Measurements from ENCODE around the gene NDUFS7.
"Not testable (repeated sequence)": the region's sequence is repeated elsewhere in the genome, so short reads cannot be mapped to it uniquely, and the experiment has no call there.

NDUFS7 gene

DNA sequence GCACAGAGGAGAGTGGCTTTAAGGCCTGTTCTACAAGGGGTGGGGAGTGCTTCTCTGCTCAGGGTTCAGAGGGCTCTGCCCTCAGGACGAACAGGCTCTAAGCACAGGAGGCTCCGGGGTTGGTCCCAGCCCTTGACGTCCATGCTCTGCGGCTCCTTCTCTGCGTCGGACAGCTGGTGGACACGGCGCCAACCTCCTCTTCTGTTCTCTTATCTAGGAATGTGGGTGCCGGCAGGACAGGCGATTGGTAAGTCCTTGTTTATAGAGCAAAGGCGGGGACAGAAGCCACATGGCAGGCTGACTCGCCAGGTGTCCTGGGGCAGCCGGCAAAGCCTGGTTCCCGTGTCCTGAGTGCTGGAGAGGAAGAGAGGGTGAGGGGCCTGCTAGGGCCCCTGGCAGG lies 46.0 kb downstream of the NDUFS7 start:
- no peak for DNase-seq (ENCODE audit: low read depth in 3 of 3, low spot score in 1 of 3)

DNA sequence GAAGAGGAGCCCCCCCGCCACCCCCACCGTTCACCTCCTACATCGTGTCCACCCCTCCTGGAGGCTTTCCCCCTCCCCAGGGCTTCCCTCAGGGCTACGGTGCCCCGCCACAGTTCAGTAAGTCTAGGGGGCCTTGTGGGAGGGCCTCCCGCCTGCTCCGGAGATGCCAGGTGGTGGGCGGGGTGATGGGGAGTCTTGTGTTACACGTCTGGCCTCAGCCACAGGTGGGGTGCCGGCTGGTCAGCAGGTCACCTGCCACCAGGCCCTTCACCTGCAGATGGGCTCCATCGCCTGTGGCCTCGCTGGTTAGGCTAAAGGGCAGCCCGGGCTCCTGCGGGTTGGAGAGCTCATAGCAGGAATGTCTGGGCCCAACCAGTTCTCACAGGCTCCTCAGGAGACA lies 46.5 kb downstream of the NDUFS7 start:
- DNase-seq (ENCODE audit: low read depth in 3 of 3, low spot score in 1 of 3), result no peak

DNA sequence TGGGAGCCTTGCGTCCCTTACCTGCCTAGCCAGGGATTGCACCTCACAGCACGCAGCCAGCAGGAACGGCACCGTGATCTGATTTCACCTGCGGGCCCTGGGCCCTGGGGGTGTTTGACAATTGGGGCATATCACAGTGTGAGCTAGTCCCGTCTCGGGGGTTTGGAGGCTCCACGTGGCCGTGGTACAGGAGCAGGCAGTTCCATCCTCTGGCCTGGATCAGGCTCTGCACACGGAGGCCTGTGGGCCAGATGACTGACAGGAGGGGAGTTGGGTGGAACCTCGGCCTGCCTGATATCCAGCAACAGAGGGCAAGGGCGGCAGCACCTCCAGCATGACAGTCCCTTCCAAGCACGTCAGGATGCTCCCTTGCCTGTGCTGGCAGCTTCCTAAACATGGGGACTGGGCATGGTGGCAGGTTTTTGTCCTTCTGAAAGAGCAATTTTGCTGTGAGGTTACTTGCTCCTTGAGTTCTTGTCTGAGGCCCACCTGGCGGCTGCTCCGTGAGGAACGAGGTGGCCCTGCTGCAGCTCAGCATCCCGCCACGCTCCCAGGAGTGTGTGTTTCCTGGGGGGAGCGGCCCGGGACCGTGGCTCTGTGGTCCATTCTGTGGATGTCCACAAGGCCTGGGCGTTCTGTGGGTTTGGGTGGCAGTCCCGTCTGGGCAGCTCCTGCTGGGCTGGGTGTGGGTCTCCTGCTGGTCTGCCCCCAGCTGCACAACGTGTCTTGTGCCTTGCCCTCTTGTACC lies 48.2 kb downstream of the NDUFS7 start:
- DNase-seq (ENCODE audit: low read depth in 3 of 3, low spot score in 1 of 3), result no peak

GRCh38 chr19:1432507-1432887 lies 48.8 kb downstream of the NDUFS7 start:
- no peak for DNase-seq (ENCODE audit: low read depth in 3 of 3, low spot score in 1 of 3)

DNA sequence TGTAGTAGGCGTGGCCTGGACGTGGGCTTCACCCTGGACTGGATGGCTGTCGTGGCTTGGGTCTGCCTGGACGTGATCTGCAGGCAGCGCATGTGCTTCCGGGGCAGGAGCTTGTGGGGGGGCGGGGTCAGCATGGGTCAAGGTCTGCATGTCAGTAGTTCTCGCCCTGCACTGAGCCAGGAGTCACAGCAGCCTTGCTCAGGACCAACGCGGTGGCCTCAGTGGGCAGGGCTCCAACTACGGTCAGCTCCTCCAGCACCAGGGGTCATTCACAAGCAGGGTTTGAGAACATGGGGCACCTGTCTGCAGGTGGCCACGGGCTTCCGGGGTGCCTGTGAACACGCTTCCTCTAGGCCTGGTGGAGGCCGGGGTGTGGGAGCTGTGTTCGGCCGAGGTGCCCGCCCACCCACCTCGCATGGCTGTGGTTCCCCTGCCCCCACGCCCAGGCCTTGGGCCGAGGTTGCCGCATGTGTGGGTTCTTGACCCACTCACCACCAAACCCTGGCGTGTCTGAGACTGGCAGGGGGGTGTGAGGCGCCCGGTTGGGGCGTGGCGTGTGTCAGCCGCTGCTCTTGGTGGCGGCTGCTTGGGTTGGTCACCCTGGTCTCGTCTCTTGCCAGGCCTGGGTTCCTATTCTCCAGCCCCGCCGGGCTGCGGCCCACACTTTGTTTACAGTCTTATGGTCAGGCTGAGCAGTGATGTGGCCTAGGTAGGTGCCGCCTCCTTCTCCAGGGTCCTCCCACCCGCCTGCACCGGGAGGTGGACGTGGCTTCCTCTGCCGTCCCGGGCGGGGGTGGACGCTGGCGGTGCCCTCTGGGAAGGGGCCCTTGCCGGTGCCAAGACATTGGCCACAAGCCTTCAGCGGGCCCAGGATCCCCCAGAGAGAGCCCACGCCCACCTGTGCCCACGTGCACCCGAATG lies 49.7 kb downstream of the NDUFS7 start:
- DNase-seq (ENCODE audit: low read depth in 3 of 3, low spot score in 1 of 3), result no peak

DNA sequence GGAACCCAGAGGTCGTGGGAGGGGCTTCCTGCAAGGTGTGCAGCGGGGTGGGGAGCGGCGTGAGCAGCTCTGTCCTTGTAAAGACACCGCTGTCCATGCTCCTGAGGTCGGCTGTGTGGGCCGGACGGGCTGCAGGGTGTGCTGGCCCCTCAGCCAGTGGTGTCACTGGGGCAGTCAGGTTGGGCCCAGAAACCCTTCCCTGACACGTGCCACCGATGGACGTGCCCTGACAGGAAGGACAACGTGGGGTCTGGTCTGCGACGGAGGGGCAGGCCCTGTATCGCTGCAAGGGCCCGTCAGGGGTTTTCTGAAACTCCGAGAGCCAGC lies 50.3 kb downstream of the NDUFS7 start:
- DNase-seq (ENCODE audit: low read depth in 3 of 3, low spot score in 1 of 3), result no peak

DNA sequence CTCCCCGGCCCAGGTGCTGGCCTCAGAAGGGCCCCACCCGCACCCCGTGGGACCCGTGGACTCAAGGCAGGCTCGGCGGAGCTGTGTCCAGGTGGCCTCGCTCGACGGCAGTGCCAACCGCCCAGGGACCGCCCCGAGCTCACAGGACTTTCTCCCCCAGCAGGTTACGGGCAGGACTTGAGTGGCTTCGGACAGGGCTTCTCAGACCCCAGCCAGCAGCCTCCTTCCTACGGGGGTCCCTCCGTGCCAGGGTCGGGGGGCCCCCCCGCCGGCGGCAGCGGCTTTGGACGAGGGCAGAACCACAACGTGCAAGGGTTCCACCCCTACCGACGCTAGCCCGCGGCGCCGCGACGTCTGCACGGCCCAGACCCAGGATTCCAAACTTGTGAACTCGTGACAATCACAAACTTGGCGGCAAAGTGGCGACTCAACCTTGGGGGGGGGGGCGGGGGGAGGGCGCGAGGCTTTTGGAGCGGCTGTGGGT lies 50.9 kb downstream of the NDUFS7 start:
- no peak for DNase-seq (ENCODE audit: low read depth in 3 of 3, low spot score in 1 of 3)

GRCh38 chr19:1435378-1435989 lies 51.8 kb downstream of the NDUFS7 start:
- no peak for DNase-seq (ENCODE audit: low read depth in 3 of 3, low spot score in 1 of 3)

DNA sequence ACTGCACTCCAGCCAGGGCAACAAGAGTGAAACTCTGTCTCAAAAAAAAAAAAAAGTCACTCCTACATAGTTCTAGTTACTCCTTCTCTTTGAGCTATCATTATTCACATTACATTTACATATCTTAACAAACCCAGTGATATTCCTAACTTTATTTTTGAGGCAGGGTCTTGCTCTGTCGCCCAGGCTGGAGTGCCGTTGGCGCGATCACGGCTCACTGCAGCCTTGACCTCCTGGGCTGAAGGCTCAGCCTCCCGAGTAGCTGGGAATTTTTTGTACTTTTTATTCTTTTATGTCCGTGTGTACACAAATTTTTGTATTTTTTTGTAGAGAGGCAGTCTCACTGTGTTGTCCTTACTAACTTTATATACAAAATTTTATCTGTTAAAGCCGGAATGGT lies 53.9 kb downstream of the NDUFS7 start:
- no peak for DNase-seq (ENCODE audit: low read depth in 3 of 3, low spot score in 1 of 3)

DNA sequence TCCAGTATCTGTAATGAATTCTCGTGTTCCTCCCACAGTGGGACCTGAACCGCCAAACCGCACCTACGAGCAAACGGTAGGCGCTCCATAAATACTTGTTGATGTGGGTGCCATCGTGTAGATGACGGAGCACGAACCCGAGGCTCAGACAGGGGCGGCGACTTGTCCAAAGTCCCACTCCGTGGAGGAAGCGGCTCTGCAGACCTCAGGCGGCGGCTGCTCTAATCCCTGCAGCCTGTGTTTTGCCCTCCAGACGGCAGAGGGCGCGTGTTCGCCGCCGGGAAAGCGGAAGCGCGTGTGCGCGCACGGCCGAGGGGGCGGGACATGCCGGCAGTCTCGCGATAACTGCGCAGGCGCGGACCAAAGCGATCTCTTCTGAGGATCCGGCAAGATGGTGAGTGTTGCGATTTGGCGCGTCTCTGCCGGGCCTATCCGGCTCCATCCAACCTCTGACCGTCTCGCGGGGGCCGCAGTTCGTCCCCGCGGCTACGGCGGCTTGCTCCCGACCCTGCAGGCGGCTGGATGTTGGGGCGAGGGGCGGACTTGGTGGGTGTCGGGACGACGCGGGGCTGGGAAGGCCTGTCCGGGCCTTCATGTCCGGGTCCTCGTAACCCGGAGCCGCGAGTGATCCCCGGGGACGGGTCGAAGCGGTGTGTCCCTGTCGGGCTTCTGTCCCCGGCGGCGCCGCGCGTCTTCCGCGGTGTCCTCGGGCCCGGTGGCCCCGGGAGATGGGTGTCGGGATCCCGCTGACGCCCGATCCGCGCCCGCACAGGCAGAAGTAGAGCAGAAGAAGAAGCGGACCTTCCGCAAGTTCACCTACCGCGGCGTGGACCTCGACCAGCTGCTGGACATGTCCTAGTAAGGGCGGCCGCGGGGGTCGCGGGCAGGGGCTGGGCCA lies 54.6 kb downstream of the NDUFS7 start, which contains the start of gene RPS15:
TSS of gene RPS15 (plus strand) at position 362 of the 898 bp plus-strand sequence. CDS start at position 392, 30 bp downstream.
- DNase-seq (ENCODE audit: low read depth in 3 of 3, low spot score in 1 of 3), result peak; percentile 91 to 95 (median 94)

- DNase-seq (ENCODE audit: low read depth in 3 of 3, low spot score in 1 of 3), result no peak
Measured at GRCh38 chr19:1438933-1439354, 55.2 kb downstream of the NDUFS7 start.

DNA sequence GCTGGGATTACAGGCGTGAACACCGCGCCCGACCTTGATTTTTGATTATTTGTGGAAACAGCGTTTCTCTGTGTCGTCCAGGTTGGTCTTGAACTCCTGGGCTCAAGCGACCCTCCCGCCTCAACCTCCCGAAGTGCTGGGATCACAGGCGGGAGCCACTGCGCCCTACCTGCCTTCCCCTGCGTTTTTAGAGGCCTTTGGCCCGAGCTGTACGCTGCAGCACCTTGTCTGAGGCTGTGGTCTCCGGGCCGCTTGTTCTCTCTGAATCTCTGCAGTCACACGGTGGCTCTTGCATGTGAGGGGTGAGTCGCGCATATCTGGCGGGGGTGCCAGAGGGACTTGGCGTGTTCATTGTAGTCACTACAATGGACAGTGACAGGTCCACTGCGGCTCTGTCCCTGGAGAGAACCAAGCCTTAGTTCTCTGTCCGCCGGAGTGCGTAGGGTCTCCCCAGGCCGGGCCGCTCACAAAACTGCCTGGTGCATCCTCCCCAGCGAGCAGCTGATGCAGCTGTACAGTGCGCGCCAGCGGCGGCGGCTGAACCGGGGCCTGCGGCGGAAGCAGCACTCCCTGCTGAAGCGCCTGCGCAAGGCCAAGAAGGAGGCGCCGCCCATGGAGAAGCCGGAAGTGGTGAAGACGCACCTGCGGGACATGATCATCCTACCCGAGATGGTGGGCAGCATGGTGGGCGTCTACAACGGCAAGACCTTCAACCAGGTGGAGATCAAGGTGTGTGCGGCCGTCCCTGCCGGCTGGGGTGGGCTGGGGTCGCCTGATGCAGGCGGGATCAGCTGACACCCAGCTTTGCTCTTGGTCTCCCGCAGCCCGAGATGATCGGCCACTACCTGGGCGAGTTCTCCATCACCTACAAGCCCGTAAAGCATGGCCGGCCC lies 56.1 kb downstream of the NDUFS7 start:
- DNase-seq (ENCODE audit: low read depth in 3 of 3, low spot score in 1 of 3), result not testable (repeated sequence)

DNA sequence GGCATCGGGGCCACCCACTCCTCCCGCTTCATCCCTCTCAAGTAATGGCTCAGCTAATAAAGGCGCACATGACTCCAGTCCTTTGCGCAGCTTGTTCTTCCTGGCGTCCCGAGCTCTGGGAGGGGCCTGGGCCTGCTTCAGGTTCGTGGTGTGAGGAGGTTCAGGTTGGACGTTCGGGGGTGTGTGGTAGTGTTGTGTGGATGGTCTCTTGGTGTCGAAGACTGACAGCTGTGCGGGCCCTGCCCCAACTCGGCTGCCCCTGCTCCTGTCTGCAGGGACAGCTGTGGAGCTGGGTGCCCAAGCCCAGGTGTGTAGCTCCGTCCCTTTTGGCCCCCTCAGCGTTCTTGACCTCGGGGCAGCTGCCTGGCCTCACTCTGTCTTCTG lies 56.7 kb downstream of the NDUFS7 start:
- DNase-seq (ENCODE audit: low read depth in 3 of 3, low spot score in 1 of 3), result no peak

DNA sequence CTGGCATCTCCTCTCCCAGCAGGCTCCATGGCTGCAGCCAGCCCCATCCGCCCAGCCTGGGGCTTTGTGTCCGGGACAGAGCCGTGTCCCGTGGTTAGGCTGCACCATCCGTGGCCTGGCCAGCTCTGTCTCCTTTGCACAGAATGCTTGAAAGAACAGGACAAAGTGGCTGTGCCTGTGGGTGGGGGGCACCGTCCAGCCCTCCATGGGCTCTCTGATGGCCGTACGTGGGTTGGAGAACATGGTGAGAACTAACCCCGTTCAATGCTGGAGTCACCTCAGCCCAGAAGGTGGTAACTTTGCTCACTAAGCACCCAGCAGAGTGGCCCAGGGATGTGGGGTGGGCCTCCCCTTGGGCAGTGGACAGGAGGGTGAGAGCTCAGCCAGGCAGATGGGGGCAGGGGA lies 57.3 kb downstream of the NDUFS7 start:
- no peak for DNase-seq (ENCODE audit: low read depth in 3 of 3, low spot score in 1 of 3)

DNA sequence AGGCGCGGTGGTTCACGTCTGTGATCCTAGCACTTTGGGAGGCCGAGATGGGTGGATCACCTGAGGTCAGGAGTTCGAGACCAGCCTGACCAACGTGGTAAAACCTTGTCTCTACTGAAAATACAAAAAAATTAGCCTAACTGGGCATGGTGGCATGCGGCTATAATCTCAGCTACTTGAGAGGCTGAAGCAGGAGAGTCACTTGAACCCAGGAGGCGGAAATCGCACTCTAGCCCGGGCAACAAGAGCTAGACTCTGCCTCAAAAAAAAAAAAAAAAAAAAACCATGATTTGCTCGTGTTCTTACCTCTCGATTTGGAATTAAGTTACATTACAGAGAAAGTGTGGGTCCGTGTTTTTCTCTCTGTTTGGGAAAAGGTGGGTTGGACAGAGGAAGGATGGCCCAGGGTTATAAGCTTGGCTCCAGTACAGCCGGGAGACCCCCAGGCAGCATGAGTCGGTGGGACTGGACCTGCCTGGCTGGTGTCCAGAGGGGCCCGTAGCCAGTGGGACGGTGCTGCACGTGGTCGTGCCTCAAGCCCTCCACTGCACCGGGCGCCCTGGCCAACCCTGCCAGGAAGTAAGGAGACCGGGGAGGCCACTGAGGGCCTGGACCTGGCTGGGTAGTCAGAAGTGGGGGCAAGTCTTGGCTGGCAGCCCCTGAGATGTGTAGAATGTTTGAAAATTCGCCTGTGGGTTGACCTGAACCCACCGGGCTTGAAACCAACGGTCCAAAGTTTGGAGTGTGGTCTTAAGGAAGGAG lies 58.2 kb downstream of the NDUFS7 start:
- DNase-seq (ENCODE audit: low read depth in 3 of 3, low spot score in 1 of 3), result no peak
